Erythroblast (primary cell): ENCODE results near the gene PASK.

Experiments used
- GATA1 ChIP-seq: IDR thresholded peaks from 2 replicates; pipeline ENCODE4 v1.6.1; 2011; ENCODE audit warnings: low read depth, mild to moderate bottlenecking, control low read depth, low read length, moderate library complexity
- POLR2A ChIP-seq: IDR thresholded peaks from 2 replicates; pipeline ENCODE4 v1.6.1; 2011; ENCODE audit warnings: mild to moderate bottlenecking, low read length

GRCh38 chr2:241120440-241120839, 28.8 kb downstream of the PASK start:
- TF ChIP-seq POLR2A, result no peak
- no peak for TF ChIP-seq GATA1
